BLaER1 treated with 17β-estradiol and CSF1 and Interleukin-3, amounts not matched to agents 10 nM and 100 nM (cell line): ENCODE data around the gene MYO5B.
A peak's percentile ranks its signal among the peaks of the same experiment; 100 is the strongest.

Source experiments
- H3K27ac ChIP-seq, 11 experiments: shearing (Covaris generic); formaldehyde crosslinking; 2 replicates each; pipeline ENCODE4 v1.8.1; 2022
- H3K27me3 ChIP-seq, 11 experiments: shearing (Covaris generic); formaldehyde crosslinking; 2 replicates each; pipeline ENCODE4 v1.8.1; 2022
- H3K36me3 ChIP-seq, 11 experiments: shearing (Covaris generic); formaldehyde crosslinking; 2 replicates each; pipeline ENCODE4 v1.8.1; 2022
- H3K4me1 ChIP-seq, 10 experiments: shearing (Covaris generic); formaldehyde crosslinking; 2 replicates each; pipeline ENCODE4 v1.8.1; 2022
- H3K4me2 ChIP-seq, 11 experiments: shearing (Covaris generic); formaldehyde crosslinking; 2 replicates each; pipeline ENCODE4 v1.8.1; 2022
- H3K4me3 ChIP-seq, 10 experiments: shearing (Covaris generic); formaldehyde crosslinking; 2 replicates each; pipeline ENCODE4 v1.8.1; 2022
- H3K9ac ChIP-seq, 11 experiments: shearing (Covaris generic); formaldehyde crosslinking; 2 replicates each; pipeline ENCODE4 v1.8.1; 2022
- H3K9me3 ChIP-seq, 11 experiments: shearing (Covaris generic); formaldehyde crosslinking; replicated peaks in 1 of 11; 2 replicates each; pipeline ENCODE4 v1.8.1; 2022
- H4K20me1 ChIP-seq, 11 experiments: shearing (Covaris generic); formaldehyde crosslinking; 2 replicates each; pipeline ENCODE4 v1.8.1; 2022
- Cebpa-rat ChIP-seq, 11 experiments: shearing (Covaris generic); IDR thresholded peaks; 2 replicates each; pipeline ENCODE4 v1.8.1; 2022

Gene MYO5B

GRCh38 chr18:50203801-50204604 is 9.1 kb upstream of the MYO5B start:
- no peak overlapping the region for H3K4me3 ChIP-seq
- H3K4me1 ChIP-seq, result no peaks in the 10 kb centered on the region
- peak overlapping the region in 7 of 11 experiments; percentile 1 to 26 (median 15); a peak in 5 of 22 replicates for H3K4me2 ChIP-seq
- no peaks in the 10 kb centered on the region for H4K20me1 ChIP-seq
- no peak overlapping the region for H3K9ac ChIP-seq
- H3K9me3 ChIP-seq, result peaks cover 0 to 19% (median 13%) of the 10 kb centered on the region in 11 experiments; a peak in 16 of 22 replicates
- H3K27ac ChIP-seq, result no peak overlapping the region
- peaks cover 0 to 8% (median 0%) of the 10 kb centered on the region in 11 experiments; a peak in 3 of 22 replicates for H3K27me3 ChIP-seq
- no peaks in the 10 kb centered on the region for H3K36me3 ChIP-seq
- TF ChIP-seq Cebpa-rat (IDR thresholded peaks at IDR 0.05), result no peak

DNA sequence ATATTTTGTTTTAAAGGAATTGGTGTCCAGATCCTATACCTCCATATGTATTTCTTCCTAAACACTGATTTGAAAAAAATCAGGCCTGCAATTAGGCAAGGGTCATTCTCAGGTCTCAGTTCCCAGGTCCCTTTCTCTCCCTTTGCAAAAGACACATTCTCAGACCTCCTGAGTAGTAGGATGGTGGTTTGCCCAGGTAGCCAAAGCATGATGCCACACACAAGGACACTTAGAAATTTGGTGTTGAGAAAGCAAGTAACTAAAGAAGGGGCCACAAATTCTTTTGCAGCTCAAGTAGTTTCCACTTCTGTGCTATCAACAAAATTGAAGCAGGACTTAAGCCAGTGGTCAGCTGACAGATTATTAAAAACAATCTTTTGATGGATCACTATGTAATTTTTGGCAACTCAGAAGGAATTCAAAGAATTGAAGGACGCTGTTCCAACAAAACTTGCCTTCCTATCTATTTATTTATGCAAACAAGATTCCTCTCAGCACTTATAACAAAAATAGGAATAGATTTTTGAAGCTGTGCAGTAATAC is 6.6 kb upstream of the MYO5B start:
- Histone ChIP-seq H3K9ac (no peak overlapping the region), H3K27ac (no peak overlapping the region), H4K20me1 (no peaks in the 10 kb centered on the region), H3K27me3 (peaks cover 2 to 16% (median 8%) of the 10 kb centered on the region in 11 experiments), H3K36me3 (no peaks in the 10 kb centered on the region), H3K4me3 (no peak overlapping the region), H3K9me3 (peaks cover 0 to 19% (median 13%) of the 10 kb centered on the region in 11 experiments; a peak in 16 of 22 replicates), H3K4me1 (no peaks in the 10 kb centered on the region), H3K4me2 (no peak overlapping the region)
- no peak for TF ChIP-seq Cebpa-rat (IDR thresholded peaks at IDR 0.05)

GRCh38 chr18:50199921-50200320 is 5.0 kb upstream of the MYO5B start:
- no peak for TF ChIP-seq Cebpa-rat (IDR thresholded peaks at IDR 0.05)
- no peak overlapping the region for H3K27ac ChIP-seq
- no peaks in the 10 kb centered on the region for H3K36me3 ChIP-seq
- H3K9ac ChIP-seq, result no peak overlapping the region
- no peaks in the 10 kb centered on the region for H4K20me1 ChIP-seq
- peaks cover 19 to 32% (median 24%) of the 10 kb centered on the region in 11 experiments for H3K27me3 ChIP-seq
- H3K4me1 ChIP-seq, result peaks cover 0 to 4% (median 0%) of the 10 kb centered on the region in 10 experiments; a peak in 1 of 20 replicates
- peaks cover 13 to 32% (median 27%) of the 10 kb centered on the region in 11 experiments; a peak in 21 of 22 replicates for H3K9me3 ChIP-seq
- no peak overlapping the region for H3K4me3 ChIP-seq
- H3K4me2 ChIP-seq, result no peak overlapping the region

GRCh38 chr18:50199346-50199855 is 4.5 kb upstream of the MYO5B start:
- Histone ChIP-seq H3K27me3 (peaks cover 24 to 37% (median 30%) of the 10 kb centered on the region in 11 experiments), H3K4me1 (peaks cover 0 to 8% (median 0%) of the 10 kb centered on the region in 10 experiments; a peak in 2 of 20 replicates)
- TF ChIP-seq Cebpa-rat (IDR thresholded peaks at IDR 0.05), result no peak

DNA sequence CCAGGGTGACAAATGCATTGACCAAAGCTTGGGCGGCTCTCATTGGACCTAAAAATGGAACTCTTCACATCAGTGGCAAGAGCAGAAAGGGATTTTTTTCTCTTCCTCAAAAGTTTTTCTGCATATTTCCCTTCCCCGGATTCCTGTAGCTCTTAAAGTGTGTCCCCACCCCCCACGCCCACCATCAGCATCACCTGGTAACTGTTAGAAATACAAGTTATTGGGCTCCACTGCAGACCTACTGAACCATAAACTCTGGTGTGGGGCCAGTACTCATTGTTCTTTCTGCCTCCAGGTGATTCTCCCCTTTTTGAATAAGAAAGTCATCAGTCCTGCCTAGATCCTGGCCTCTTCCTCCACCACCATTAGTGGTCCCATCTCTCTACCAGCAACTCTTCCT is 1.3 kb upstream of the MYO5B start:
- no peak overlapping the region for H3K27ac ChIP-seq
- no peak overlapping the region for H3K4me2 ChIP-seq
- H3K4me3 ChIP-seq, result no peak overlapping the region
- no peak for TF ChIP-seq Cebpa-rat (IDR thresholded peaks at IDR 0.05)
- H3K27me3 ChIP-seq, result peaks cover 53 to 69% (median 61%) of the 10 kb centered on the region in 11 experiments
- no peaks in the 10 kb centered on the region for H3K36me3 ChIP-seq
- H3K4me1 ChIP-seq, result peaks cover 0 to 9% (median 0%) of the 10 kb centered on the region in 10 experiments; a peak in 2 of 20 replicates
- peaks cover 0 to 5% (median 0%) of the 10 kb centered on the region in 11 experiments; a peak in 1 of 22 replicates for H4K20me1 ChIP-seq
- peaks cover 25 to 49% (median 39%) of the 10 kb centered on the region in 11 experiments; a peak in 21 of 22 replicates for H3K9me3 ChIP-seq
- no peak overlapping the region for H3K9ac ChIP-seq

More at GRCh38 chr18:50199346-50199855, 4.5 kb upstream of the MYO5B start:
- Histone ChIP-seq H3K27ac (no peak overlapping the region), H3K4me2 (no peak overlapping the region), H4K20me1 (no peaks in the 10 kb centered on the region), H3K9ac (no peak overlapping the region), H3K4me3 (no peak overlapping the region), H3K9me3 (peaks cover 18 to 37% (median 32%) of the 10 kb centered on the region in 11 experiments; a peak in 21 of 22 replicates), H3K36me3 (no peaks in the 10 kb centered on the region)

- H3K27ac ChIP-seq, result no peak overlapping the region
- peaks cover 0 to 5% (median 0%) of the 10 kb centered on the region in 11 experiments; a peak in 1 of 22 replicates for H4K20me1 ChIP-seq
- H3K9me3 ChIP-seq, result peaks cover 23 to 43% (median 34%) of the 10 kb centered on the region in 11 experiments; a peak in 21 of 22 replicates
- peak overlapping the region in 3 of 11 experiments; percentile 68 to 72 (median 71); a peak in 6 of 22 replicates for H3K4me2 ChIP-seq
- peaks cover 53 to 74% (median 66%) of the 10 kb centered on the region in 11 experiments for H3K27me3 ChIP-seq
- H3K9ac ChIP-seq, result no peak overlapping the region
- peaks cover 0 to 9% (median 0%) of the 10 kb centered on the region in 10 experiments; a peak in 2 of 20 replicates for H3K4me1 ChIP-seq
- no peak for TF ChIP-seq Cebpa-rat (IDR thresholded peaks at IDR 0.05)
- peak overlapping the region in 3 of 10 experiments; percentile 53 to 56 (median 56); a peak in 4 of 20 replicates for H3K4me3 ChIP-seq
- no peaks in the 10 kb centered on the region for H3K36me3 ChIP-seq
These were observed 742 bp upstream of the MYO5B start for GRCh38 chr18:50195689-50196088.

DNA sequence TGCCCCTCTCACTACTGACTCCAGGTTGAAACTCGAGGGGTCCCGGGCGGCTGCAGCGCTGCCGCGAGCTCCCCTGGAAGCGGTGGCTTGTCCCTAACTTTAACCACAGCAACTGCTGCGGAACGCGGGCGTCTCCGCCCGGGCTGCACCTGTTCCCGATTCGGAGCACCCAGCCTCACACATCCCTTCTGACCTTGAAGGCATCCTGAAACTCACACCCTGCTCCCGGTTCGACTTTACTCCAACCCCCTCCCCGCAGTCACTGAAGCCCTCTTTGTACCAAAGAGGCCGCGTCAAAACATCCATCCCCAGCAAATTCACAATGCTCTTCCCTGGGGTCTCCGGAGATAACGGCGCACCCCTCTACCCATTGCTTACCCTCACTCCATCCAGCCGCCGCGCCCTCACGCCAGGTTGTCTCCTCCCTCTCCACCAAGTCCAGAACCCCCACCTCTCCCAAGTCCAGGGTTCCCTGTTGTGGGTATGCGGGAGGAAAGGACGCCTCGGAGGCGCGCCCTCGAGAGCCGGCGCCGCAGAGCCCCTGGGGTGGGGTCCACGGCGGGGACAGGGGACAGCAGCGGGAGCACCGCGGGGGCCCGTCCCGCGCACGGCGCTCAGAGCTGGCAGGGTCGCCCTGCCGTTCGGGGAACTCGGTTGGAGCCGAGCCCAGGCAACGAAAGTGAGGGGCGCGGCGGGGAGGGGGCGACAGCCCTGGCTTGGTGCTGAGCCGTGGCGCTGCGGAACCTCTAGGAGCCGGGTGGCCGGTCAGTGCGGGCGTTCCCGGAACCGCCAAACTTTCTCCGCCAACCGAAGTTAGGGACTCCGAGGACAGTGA is 934 bp downstream of the MYO5B start:
- H3K36me3 ChIP-seq, result no peaks in the 10 kb centered on the region
- peaks cover 17 to 38% (median 27%) of the 10 kb centered on the region in 11 experiments; a peak in 21 of 22 replicates for H3K9me3 ChIP-seq
- TF ChIP-seq Cebpa-rat (IDR thresholded peaks at IDR 0.05), result no peak
- peak overlapping the region; percentile 68 to 91 (median 77); a peak in 21 of 22 replicates for H3K4me2 ChIP-seq
- H3K9ac ChIP-seq, result peak overlapping the region in 1 of 11 experiments; percentile 45; a peak in 1 of 22 replicates
- peaks cover 0 to 9% (median 0%) of the 10 kb centered on the region in 10 experiments; a peak in 2 of 20 replicates for H3K4me1 ChIP-seq
- H4K20me1 ChIP-seq, result peaks cover 0 to 5% (median 0%) of the 10 kb centered on the region in 11 experiments; a peak in 1 of 22 replicates
- H3K27ac ChIP-seq, result no peak overlapping the region
- peaks cover 53 to 74% (median 65%) of the 10 kb centered on the region in 11 experiments for H3K27me3 ChIP-seq
- H3K4me3 ChIP-seq, result peak overlapping the region; percentile 48 to 68 (median 56)
